Vagina (tissue), 2 donors: ENCODE measurements around the gene RELCH.

Experiments used
- POLR2A ChIP-seq, 2 donors: fragments of 450-650 bp; IDR thresholded peaks; one replicate each; pipeline ENCODE4 v1.6.1; 2017; ENCODE audit warnings: antibody characterized with exemption in 2 of 2, mild to moderate bottlenecking in 2 of 2, moderate library complexity in 2 of 2
- TF ChIP-seq, protein P1 (sequence below), 3 experiments: fragments of 450-650 bp in 2 of 3; fragments of 200-600 bp in 1 of 3; sonication (generic) in 1 of 3; IDR thresholded peaks; one replicate each; pipeline ENCODE4 v1.5.1; 2017 to 2019; ENCODE audit warnings: antibody characterized with exemption in 3 of 3, mild to moderate bottlenecking in 2 of 3, moderate library complexity in 2 of 3

DNA sequence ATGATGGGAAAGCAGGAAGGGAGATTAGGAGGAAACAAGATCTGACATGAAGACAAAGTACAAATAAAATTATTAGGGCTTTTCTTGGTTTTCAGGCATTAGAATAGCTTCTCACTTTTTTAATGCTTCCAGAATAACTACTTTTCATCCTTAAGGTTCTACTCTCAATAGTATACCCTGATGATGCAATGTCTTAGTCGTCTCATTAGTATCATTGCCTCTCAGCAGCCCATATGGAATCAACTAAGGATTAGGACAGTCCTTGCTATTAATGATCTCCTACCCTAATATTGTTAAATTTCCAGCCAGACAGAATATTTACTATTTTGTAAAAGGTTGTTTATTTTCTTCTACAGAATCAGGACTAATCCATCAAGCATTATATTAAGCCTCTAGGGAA, 55.9 kb downstream of the RELCH start:
- TF ChIP-seq POLR2A (IDR thresholded peaks at IDR 0.05): no peak
- TF ChIP-seq, protein P1, sequence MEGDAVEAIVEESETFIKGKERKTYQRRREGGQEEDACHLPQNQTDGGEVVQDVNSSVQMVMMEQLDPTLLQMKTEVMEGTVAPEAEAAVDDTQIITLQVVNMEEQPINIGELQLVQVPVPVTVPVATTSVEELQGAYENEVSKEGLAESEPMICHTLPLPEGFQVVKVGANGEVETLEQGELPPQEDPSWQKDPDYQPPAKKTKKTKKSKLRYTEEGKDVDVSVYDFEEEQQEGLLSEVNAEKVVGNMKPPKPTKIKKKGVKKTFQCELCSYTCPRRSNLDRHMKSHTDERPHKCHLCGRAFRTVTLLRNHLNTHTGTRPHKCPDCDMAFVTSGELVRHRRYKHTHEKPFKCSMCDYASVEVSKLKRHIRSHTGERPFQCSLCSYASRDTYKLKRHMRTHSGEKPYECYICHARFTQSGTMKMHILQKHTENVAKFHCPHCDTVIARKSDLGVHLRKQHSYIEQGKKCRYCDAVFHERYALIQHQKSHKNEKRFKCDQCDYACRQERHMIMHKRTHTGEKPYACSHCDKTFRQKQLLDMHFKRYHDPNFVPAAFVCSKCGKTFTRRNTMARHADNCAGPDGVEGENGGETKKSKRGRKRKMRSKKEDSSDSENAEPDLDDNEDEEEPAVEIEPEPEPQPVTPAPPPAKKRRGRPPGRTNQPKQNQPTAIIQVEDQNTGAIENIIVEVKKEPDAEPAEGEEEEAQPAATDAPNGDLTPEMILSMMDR (IDR thresholded peaks at IDR 0.05): no peak
